ENCODE data around the gene ABCB9.
"Not testable (repeated sequence)": the region's sequence is repeated elsewhere in the genome, so short reads cannot be mapped to it uniquely, and the experiment has no call there.

The ABCB9 gene

GRCh38 chr12:122964439-122965257, 1.6 kb downstream of the ABCB9 start:
- DNase-seq, result no peak

- DNase-seq, result no peak
These were observed 2.4 kb downstream of the ABCB9 start for GRCh38 chr12:122963941-122964265.

DNA sequence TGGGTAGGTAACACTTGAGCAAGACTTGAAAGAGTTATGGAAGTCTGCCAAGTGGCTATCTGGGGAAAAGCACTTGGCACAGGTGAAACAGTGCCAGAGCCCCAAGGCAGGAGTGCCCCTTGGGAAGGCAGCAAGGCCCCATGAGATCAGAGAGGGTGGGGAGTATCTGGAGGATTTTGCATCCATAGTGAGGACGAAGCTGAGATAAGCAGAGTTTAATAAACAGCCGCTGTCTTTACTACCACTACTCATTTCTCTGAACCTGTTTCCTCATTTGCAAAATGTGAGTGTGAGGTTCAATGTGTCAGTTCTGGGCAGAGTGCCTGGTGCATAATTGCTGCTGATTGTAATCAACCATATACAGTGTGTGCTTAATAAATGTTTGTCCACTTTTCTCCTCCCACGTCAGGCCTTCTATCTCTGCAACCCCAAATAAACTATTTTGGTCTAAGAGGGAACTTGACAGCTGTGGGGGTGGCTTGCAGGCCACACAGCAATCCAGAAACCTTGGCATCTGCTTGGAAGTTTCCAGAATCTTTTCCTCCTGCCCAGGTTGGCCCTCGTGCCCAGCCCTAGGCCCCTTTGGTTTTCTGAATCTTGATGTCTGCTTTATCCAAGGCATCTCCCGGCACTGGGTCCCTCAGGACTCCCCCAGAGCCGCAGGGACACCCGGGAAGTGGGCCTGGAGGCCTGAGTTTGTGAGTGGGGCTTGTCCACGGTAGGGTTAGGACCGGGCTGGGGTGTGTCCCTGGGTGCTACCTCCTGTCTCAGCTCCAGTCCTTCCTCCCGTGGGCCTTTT, 4.5 kb downstream of the ABCB9 start:
- DNase-seq, result no peak

- DNase-seq, result no peak
These were observed 6.1 kb downstream of the ABCB9 start for GRCh38 chr12:122960193-122960569.

DNA sequence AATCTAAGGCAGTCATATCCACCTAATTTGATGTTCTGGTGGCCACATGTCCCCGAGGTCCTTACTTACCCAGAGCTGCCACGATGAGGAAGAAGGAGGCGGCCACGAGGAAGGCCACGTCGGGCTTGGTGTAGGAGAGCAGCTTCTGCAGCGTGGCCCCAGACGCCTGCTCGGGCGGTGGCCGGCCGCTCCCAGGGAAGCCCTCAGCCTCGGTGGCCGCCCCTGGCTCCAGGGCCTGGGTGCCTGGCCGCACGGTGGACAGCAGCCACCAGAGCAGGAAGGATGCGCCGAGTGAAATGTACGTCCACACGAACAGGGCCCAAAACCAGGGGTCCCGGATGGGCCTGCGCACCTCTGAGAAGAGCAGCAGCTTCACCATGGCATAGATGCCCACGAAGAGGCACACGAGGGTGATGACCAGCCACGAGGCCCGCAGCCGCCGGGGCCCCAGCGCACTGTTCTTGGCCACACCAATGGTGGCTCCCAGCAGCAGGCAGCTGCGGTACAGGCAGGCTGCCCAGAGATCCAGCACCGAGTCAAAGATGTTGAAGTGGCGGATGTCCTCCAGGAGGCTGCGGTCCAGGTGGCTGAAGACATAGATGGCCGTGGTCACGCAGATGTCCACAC, 6.6 kb downstream of the ABCB9 start:
- no peak for DNase-seq

GRCh38 chr12:122958198-122958888, 7.9 kb downstream of the ABCB9 start:
- no peak for DNase-seq

DNA sequence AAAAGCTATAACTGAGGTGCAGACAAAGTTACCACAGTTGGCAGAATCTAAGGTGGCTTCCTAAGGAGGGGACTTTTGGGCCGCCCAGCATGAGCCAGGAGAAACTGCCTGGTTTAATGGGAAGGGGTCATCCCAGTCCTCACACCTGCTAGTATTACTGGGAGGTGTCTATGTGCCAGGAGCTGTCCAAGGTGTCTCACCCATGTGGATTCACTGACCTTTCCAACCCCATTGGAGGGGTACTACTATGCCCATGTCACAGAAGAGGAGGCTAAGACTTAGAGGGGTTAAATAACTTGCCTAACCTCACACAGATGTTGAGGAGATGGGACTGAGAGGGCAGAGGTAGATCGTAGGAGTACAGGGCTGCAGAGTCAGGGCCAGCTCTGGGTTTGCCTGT, 10.2 kb downstream of the ABCB9 start:
- no peak for DNase-seq

GRCh38 chr12:122955156-122955555, 11.1 kb downstream of the ABCB9 start:
- DNase-seq, result no peak

DNA sequence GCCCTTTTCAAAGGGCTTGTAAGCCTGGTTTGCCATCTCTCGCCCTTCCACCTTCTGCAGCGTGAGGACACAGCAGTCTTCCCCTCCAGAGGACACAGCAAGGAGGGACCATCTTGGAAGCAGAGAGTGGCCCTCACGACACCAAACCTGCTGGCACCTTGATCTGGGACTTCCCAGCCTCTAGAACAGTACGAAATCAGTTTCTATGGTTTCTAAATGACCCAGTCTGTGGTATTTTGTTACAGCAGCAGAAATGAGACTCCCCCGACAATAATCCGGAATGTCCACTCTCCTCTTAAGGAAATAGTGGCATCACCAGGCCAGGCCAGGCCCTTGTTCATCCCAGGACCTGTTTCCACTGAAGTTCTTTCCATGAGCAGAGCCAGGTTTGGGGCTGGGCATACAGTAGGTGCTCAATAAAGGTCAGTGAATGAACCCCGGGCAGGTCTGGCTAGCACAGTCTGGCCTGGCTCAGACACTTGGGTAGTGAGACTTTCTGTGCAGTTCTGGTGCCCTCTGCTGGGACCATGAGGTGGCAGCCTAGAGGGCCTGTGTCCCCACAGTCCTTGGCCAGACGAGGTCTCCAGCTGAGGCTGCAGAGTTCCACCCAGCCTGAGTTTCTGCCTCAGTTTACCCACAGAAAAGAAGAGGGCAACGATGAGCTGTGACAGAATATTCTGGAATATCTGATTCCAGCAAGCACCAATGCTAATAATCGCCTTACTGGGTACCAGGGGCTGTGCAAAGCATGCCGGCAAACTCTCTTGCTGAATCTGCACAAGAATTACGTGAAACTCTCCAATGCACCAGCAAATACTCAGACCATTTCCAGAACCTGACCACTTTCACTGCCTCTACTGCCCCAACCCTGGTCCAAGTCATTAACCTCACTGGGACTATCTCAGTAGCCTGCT, 14.0 kb downstream of the ABCB9 start:
- DNase-seq, result peak; percentile 47

DNA sequence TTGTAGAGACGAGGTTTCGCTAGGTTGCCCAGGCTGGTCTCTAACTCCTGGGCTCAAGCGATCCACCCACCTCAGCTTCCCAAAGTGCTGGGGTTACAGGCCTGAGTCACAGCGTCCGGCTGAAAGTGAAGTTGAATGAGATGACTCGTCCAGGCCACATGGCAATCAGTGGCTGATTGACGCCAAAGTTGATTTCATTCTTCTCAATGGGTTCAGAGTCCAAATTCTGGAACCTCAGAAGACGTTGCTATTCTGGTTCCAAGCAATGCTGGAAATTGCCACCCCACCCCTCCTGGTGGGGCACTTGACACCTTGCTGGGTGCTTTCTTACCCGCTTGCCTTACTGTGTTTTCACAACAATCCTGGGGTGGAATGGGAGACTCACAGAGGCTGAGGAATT, 14.9 kb downstream of the ABCB9 start:
- DNase-seq, result no peak

DNA sequence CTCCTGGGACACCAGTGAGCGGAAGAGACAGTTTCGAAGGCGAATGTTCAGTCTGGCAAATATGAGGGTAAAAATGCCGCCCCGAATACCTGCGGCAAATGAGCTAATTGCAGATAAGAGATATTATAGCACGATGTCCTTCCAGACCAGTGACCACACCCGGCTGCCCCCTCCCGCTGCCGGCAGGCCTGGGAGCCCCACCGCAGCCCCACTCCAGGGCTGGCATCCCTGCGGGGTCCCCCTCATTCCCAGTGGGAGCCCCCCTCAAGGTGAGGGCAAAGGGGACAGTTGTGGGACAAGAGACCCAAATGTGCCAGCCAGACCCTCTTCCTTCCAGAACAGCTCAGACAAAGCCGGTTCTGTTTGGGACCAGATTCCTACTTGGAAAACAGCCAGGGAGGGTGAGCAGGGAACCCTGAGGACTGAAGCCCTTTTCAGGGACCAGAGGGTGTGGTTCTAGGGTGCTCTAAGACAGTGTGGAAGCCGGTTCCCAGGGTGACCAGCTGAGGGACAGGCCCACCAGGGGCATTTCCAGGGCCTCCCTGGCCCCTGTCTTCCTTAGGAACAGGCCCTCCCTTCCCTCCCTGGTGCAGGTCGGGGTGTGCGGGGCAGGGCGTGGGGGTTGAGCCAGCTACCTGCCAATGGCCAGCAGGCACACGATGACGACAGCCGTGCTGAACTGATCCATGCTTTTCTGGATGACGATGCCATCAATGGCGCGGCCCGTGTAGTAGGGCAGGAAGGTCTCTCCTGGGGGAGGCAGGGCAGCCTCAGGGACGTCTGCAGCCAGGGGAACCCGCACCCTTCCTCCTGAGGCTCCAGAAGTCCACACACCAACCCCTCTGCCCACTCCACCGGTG, 16.2 kb downstream of the ABCB9 start:
- DNase-seq, result no peak

- DNase-seq, result no peak
These were observed 16.9 kb downstream of the ABCB9 start for GRCh38 chr12:122949405-122949804.

DNA sequence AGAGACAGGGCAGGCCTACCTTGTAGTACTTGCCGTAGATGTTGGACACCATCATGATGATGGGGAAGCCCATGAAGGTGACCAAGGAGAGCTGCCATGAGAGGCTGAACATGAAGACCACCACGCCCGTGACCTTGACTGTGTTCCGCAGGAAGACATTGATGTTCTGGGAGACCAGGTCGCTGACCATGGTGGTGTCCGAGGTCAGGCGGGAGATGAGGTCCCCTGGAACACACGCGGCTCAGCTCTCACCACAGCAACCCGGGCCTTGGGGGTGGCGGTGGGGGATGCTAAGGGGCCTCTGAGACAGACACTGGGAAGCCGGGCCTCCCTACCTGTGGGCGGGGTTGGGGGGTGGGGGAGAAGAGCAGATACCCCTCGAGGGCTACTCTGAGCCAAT, 17.7 kb downstream of the ABCB9 start:
- no peak for DNase-seq

GRCh38 chr12:122947352-122947792, 18.9 kb downstream of the ABCB9 start:
- peak; percentile 44 for DNase-seq

DNA sequence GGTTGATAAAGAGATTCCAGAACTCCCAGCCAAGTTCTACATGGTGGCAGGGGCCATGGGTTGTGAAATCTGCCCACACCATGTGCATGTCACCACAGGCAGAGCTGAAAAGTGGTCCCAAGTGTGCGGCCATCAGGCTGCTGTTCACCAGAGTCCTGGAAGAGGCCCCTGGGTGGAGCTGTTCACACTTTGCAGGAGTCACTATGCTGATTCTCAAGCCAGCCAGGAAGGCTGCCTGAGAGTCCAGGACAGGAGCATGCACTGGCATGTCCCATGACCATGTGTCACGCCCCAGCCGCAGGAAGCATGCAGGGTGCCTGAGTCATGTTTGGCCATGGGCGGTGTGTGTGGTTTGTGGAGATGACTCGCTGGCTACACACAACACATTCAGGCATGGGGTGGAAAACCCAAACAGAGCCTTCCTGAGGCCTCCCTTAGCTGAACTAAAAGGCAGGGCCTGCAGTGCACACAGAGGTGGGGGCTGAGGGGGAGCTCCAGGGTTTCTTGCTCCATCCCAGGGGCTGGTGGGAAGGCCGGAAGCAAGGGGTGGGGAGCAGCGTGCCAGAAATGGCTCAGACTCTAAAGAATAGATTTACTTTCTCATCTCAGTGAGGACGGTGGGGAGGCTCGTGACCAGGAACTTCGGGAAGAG, 19.4 kb downstream of the ABCB9 start:
- peak; percentile 31 for DNase-seq

DNA sequence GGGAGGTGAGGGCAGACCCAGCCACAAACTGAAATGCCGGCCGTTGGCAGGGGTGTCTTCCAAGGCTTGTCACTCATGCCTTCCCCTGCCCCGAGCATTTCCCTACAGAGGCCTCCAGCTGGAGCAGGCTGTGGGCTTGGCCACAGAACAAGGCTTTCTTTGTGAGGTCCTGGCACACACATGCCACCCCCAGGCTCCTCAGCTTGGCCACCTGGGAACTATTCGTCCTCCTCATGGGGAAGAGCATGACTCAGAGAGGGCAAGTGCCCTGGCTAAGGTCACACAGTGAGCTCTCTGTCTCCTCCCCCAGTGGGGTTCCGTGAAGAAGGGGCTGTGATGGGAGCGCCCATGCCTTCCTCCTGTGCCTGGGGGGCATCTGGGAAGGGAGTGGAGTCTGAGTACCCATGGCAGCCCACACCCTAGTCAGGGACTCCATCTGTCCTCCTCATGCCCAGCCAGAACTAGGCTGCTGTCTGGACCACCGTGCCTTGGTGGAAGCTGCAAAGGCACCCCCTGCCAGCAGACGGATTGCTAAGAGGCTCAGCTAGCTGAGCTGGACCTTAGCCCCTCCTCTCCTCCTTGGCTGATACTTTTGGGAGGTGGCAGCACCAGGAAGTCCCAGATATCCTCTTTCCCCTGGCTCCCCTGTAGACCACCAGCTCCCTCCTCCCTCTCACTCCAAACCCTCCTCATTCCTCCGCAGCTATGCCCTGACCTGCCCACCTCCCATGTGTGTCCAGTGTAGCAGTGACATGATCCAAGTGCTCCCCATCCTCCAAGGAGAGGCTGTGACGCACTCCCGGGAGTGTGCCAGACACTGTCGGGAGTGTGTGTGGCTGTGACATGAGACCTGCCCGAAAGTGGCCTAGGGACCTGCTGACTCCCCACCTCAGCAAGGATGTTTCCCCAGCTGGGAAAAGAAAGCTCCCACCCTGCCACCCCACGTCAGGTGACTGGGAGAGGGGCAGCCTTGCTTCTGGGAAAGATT, 21.4 kb downstream of the ABCB9 start:
- no peak for DNase-seq

- no peak for DNase-seq
These were observed 23.1 kb downstream of the ABCB9 start for GRCh38 chr12:122943196-122943595.

GRCh38 chr12:122942637-122943036, 23.6 kb downstream of the ABCB9 start:
- DNase-seq, result no peak

- DNase-seq, result not testable (repeated sequence)
These were observed 24.9 kb downstream of the ABCB9 start for GRCh38 chr12:122941351-122941750.

All from right kidney (tissue), 1 donor.